ENCODE data around the gene SSBP4. TPM values are rescaled to one million over a fixed set of nuclear protein-coding genes. Genes with fewer than 3 reads are reported as not detected.

The SSBP4 gene
- total and polyA plus RNA-seq, 9 of the 15 experiments (the other 6 are each of a cell fraction or from before 2014, with no cell fraction given) = 1.1 to 189 (median 39.0) TPM

DNA sequence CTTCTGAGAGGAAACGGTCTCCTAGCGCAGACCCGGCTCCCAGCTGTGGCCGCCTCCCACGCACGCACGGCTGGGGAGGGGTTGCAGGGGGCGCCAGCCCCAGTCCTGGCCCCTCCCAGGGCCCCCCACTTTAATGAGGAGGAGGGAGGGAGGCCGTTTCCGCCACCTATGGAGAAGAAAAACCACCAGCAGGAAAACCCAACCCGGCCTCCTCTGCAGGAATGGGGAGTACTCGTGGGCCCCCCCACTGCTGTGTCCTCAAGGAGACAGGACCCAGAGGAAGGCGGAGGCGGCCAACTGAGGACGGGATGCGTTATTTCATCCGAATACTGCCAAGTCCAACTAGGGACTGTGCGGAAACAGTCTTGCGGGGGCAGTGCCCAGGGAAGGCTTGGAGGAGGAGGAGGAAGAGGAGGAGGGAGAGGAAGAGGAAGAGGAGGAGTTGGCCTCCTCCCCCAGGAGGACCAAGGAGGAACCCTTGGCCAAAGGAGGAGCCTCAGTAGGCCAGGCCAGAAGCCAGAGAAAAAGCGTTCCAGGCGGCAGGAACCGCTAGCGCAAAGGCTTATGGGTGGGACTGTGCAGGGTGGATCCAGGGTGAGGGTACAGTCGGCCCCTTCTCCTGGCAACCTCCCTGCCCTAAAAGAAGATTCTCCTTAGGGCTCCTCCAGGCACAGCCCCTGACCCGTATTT is 3.9 kb upstream of the SSBP4 start (continued):
- TF ChIP-seq, protein P1, sequence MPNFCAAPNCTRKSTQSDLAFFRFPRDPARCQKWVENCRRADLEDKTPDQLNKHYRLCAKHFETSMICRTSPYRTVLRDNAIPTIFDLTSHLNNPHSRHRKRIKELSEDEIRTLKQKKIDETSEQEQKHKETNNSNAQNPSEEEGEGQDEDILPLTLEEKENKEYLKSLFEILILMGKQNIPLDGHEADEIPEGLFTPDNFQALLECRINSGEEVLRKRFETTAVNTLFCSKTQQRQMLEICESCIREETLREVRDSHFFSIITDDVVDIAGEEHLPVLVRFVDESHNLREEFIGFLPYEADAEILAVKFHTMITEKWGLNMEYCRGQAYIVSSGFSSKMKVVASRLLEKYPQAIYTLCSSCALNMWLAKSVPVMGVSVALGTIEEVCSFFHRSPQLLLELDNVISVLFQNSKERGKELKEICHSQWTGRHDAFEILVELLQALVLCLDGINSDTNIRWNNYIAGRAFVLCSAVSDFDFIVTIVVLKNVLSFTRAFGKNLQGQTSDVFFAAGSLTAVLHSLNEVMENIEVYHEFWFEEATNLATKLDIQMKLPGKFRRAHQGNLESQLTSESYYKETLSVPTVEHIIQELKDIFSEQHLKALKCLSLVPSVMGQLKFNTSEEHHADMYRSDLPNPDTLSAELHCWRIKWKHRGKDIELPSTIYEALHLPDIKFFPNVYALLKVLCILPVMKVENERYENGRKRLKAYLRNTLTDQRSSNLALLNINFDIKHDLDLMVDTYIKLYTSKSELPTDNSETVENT (CRISPR knock-in tag; IDR thresholded peaks at IDR 0.05) = peak; percentile 34; the same call in 1 of the 2 replicates
- TF ChIP-seq, protein P2, sequence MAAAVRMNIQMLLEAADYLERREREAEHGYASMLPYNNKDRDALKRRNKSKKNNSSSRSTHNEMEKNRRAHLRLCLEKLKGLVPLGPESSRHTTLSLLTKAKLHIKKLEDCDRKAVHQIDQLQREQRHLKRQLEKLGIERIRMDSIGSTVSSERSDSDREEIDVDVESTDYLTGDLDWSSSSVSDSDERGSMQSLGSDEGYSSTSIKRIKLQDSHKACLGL (CRISPR knock-in tag; IDR thresholded peaks at IDR 0.05; ENCODE audit: borderline replicate concordance, poor library complexity, severe bottlenecking) = no peak
- TF ChIP-seq NUFIP1 (IDR thresholded peaks at IDR 0.05; ENCODE audit: partially characterized antibody) (no peak), ETV5 (CRISPR knock-in tag; IDR thresholded peaks at IDR 0.05; ENCODE audit: low read depth) (no peak), NCOA6 (IDR thresholded peaks at IDR 0.05) (no peak), ZNF766 (CRISPR knock-in tag; conservative IDR thresholded peaks at IDR 0.05) (peak; percentile 64; the same call in 1 of the 2 replicates), MTA3 (IDR thresholded peaks at IDR 0.05; ENCODE audit: borderline replicate concordance) (peak; percentile 86), ZC3H4 (CRISPR knock-in tag; IDR thresholded peaks at IDR 0.05; ENCODE audit: borderline replicate concordance) (peak; percentile 50; the same call in 1 of the 2 replicates), PHB (CRISPR knock-in tag; IDR thresholded peaks at IDR 0.05) (no peak; the same call in 1 of the 2 replicates), TCF3 (CRISPR knock-in tag; IDR thresholded peaks at IDR 0.05) (no peak), ARHGAP35 (IDR thresholded peaks at IDR 0.05; ENCODE audit: partially characterized antibody) (no peak), ZNF785 (CRISPR knock-in tag; IDR thresholded peaks at IDR 0.05) (no peak), ZFPM2 (CRISPR knock-in tag; IDR thresholded peaks at IDR 0.05) (peak; percentile 68; the same call in 1 of the 2 replicates)
- TF ChIP-seq, protein P3, sequence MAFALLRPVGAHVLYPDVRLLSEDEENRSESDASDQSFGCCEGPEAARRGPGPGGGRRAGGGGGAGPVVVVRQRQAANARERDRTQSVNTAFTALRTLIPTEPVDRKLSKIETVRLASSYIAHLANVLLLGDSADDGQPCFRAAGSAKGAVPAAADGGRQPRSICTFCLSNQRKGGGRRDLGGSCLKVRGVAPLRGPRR (CRISPR knock-in tag; IDR thresholded peaks at IDR 0.05) = peak; percentile 86; the same call in 1 of the 2 replicates
- TF ChIP-seq, protein P4, sequence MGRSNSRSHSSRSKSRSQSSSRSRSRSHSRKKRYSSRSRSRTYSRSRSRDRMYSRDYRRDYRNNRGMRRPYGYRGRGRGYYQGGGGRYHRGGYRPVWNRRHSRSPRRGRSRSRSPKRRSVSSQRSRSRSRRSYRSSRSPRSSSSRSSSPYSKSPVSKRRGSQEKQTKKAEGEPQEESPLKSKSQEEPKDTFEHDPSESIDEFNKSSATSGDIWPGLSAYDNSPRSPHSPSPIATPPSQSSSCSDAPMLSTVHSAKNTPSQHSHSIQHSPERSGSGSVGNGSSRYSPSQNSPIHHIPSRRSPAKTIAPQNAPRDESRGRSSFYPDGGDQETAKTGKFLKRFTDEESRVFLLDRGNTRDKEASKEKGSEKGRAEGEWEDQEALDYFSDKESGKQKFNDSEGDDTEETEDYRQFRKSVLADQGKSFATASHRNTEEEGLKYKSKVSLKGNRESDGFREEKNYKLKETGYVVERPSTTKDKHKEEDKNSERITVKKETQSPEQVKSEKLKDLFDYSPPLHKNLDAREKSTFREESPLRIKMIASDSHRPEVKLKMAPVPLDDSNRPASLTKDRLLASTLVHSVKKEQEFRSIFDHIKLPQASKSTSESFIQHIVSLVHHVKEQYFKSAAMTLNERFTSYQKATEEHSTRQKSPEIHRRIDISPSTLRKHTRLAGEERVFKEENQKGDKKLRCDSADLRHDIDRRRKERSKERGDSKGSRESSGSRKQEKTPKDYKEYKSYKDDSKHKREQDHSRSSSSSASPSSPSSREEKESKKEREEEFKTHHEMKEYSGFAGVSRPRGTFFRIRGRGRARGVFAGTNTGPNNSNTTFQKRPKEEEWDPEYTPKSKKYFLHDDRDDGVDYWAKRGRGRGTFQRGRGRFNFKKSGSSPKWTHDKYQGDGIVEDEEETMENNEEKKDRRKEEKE (IDR thresholded peaks at IDR 0.05; ENCODE audit: borderline replicate concordance in 1 of 2, control insufficient read depth in 1 of 2, low read depth in 2 of 2, low read length in 1 of 2) = 0 out of 4 replicates have a peak, but pooled peaks of 1 of the 2 experiments have one; percentile 22
- TF ChIP-seq, protein P5, sequence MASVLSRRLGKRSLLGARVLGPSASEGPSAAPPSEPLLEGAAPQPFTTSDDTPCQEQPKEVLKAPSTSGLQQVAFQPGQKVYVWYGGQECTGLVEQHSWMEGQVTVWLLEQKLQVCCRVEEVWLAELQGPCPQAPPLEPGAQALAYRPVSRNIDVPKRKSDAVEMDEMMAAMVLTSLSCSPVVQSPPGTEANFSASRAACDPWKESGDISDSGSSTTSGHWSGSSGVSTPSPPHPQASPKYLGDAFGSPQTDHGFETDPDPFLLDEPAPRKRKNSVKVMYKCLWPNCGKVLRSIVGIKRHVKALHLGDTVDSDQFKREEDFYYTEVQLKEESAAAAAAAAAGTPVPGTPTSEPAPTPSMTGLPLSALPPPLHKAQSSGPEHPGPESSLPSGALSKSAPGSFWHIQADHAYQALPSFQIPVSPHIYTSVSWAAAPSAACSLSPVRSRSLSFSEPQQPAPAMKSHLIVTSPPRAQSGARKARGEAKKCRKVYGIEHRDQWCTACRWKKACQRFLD (CRISPR knock-in tag; IDR thresholded peaks at IDR 0.05) = no peak; the same call in 1 of the 2 replicates
- TF ChIP-seq, protein P6, sequence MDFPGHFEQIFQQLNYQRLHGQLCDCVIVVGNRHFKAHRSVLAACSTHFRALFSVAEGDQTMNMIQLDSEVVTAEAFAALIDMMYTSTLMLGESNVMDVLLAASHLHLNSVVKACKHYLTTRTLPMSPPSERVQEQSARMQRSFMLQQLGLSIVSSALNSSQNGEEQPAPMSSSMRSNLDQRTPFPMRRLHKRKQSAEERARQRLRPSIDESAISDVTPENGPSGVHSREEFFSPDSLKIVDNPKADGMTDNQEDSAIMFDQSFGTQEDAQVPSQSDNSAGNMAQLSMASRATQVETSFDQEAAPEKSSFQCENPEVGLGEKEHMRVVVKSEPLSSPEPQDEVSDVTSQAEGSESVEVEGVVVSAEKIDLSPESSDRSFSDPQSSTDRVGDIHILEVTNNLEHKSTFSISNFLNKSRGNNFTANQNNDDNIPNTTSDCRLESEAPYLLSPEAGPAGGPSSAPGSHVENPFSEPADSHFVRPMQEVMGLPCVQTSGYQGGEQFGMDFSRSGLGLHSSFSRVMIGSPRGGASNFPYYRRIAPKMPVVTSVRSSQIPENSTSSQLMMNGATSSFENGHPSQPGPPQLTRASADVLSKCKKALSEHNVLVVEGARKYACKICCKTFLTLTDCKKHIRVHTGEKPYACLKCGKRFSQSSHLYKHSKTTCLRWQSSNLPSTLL (IDR thresholded peaks at IDR 0.05) = peak; percentile 97

Data from K562 (cell line).